DOHH2 (cell line): ENCODE data around the gene TAF1A.
"Not testable (repeated sequence)": the region's sequence is repeated elsewhere in the genome, so short reads cannot be mapped to it uniquely, and the experiment has no call there.

ENCODE experiments used
- H3F3A ChIP-seq: fragments of 200-600 bp; sonication (generic), shearing (Covaris generic); 2 replicates; pipeline ENCODE4 v1.6.0; 2016; ENCODE audit warnings: antibody characterized with exemption, mild to moderate bottlenecking; ENCODE audit not compliant: control insufficient read depth, insufficient read depth
- H3K27ac ChIP-seq: fragments of 200-600 bp; sonication (generic); 2 replicates; pipeline ENCODE4 v1.5.1; 2014; ENCODE audit warnings: low read depth, mild to moderate bottlenecking, low read length, moderate library complexity
- H3K27me3 ChIP-seq: fragments of 200-600 bp; sonication (generic); 2 replicates; pipeline ENCODE4 v1.6.1; 2014; ENCODE audit warnings: mild to moderate bottlenecking, low read length, mixed read lengths; ENCODE audit not compliant: control insufficient read depth
- H3K36me3 ChIP-seq: fragments of 200-600 bp; sonication (generic); 2 replicates; pipeline ENCODE4 v1.6.1; 2014; ENCODE audit warnings: mild to moderate bottlenecking, low read length, moderate library complexity, mixed read lengths; ENCODE audit not compliant: control insufficient read depth
- H3K4me1 ChIP-seq: fragments of 200-600 bp; sonication (generic); 2 replicates; pipeline ENCODE4 v1.6.1; 2014; ENCODE audit warnings: mild to moderate bottlenecking, low read length, mixed read lengths; ENCODE audit not compliant: control insufficient read depth
- H3K4me2 ChIP-seq: fragments of 200-600 bp; sonication (generic); 2 replicates; pipeline ENCODE4 v1.6.0; 2014; ENCODE audit warnings: mild to moderate bottlenecking, low read length, moderate library complexity
- H3K4me3 ChIP-seq: fragments of 200-600 bp; sonication (generic); 2 replicates; pipeline ENCODE4 v1.5.1; 2014; ENCODE audit warnings: mild to moderate bottlenecking, low read length, mixed read lengths
- H3K79me2 ChIP-seq: fragments of 200-600 bp; sonication (generic); 2 replicates; pipeline ENCODE4 v1.6.1; 2014; ENCODE audit warnings: mild to moderate bottlenecking, low read length, mixed read lengths; ENCODE audit not compliant: control insufficient read depth
- H3K9me2 ChIP-seq: fragments of 200-600 bp; sonication (generic); replicated peaks from 2 replicates; pipeline ENCODE4 v1.6.1; 2014; ENCODE audit warnings: mild to moderate bottlenecking, low read length, mixed read lengths; ENCODE audit not compliant: control insufficient read depth
- H3K9me3 ChIP-seq: fragments of 200-600 bp; sonication (generic); 2 replicates; pipeline ENCODE4 v1.6.1; 2014; ENCODE audit warnings: antibody characterized with exemption, low read length, mixed read lengths; ENCODE audit not compliant: control insufficient read depth, insufficient read depth
- H4K20me1 ChIP-seq: fragments of 200-600 bp; sonication (generic); 2 replicates; pipeline ENCODE4 v1.6.0; 2014; ENCODE audit warnings: low read depth, mild to moderate bottlenecking, antibody characterized with exemption, low read length, moderate library complexity; ENCODE audit not compliant: control insufficient read depth, insufficient read depth
- CTCF ChIP-seq: fragments of 200-600 bp; sonication (generic); IDR thresholded peaks from one replicate; pipeline ENCODE4 v1.5.1; 2014; ENCODE audit warnings: antibody characterized with exemption, mild to moderate bottlenecking, low read depth, low read length; ENCODE audit not compliant: poor library complexity, severe bottlenecking
- EZH2phosphoT487 ChIP-seq: fragments of 200-600 bp; sonication (generic); IDR thresholded peaks from 2 replicates; pipeline ENCODE4 v1.6.1; 2017; ENCODE audit warnings: borderline replicate concordance, mild to moderate bottlenecking, antibody characterized with exemption, low read length, moderate library complexity, mixed read lengths

TAF1A gene

GRCh38 chr1:222610728-222611127 is 21.0 kb upstream of the TAF1A start:
- Histone ChIP-seq H3F3A (no peaks in the 10 kb centered on the region), H3K4me1 (no peaks in the 10 kb centered on the region), H3K79me2 (no peaks in the 10 kb centered on the region), H3K9me2 (no peaks in the 10 kb centered on the region), H3K4me2 (no peak overlapping the region), H3K27ac (no peak overlapping the region), H3K36me3 (no peaks in the 10 kb centered on the region), H3K9me3 (no peaks in the 10 kb centered on the region), H4K20me1 (no peaks in the 10 kb centered on the region), H3K4me3 (no peak overlapping the region), H3K27me3 (peaks cover 26% of the 10 kb centered on the region)
- TF ChIP-seq EZH2phosphoT487 (no peak), CTCF (no peak)

- H3K27ac ChIP-seq, H3K79me2 ChIP-seq, H3K9me3 ChIP-seq, H3F3A ChIP-seq, H3K4me3 ChIP-seq, H3K9me2 ChIP-seq, H4K20me1 ChIP-seq, H3K4me1 ChIP-seq, H3K36me3 ChIP-seq, H3K4me2 ChIP-seq: not testable (repeated sequence)
- peaks cover 18% of the 10 kb centered on the region for H3K27me3 ChIP-seq
Measured at GRCh38 chr1:222609111-222609510, 19.4 kb upstream of the TAF1A start.

- TF ChIP-seq CTCF: no peak
- TF ChIP-seq EZH2phosphoT487: no peak
- no peak overlapping the region for H3K27ac ChIP-seq
- H3F3A ChIP-seq: no peaks in the 10 kb centered on the region
Measured at GRCh38 chr1:222606757-222607156, 17.0 kb upstream of the TAF1A start.

GRCh38 chr1:222601257-222601656 is 11.5 kb upstream of the TAF1A start:
- H3K9me2 ChIP-seq: no peaks in the 10 kb centered on the region
- H3K4me1 ChIP-seq: no peaks in the 10 kb centered on the region
- H3K27me3 ChIP-seq: no peaks in the 10 kb centered on the region
- TF ChIP-seq EZH2phosphoT487 (no peak), CTCF (no peak)
- no peak overlapping the region for H3K4me2 ChIP-seq
- H4K20me1 ChIP-seq: no peaks in the 10 kb centered on the region
- H3K9me3 ChIP-seq: no peaks in the 10 kb centered on the region
- H3K79me2 ChIP-seq: no peaks in the 10 kb centered on the region
- H3K36me3 ChIP-seq: no peaks in the 10 kb centered on the region
- no peak overlapping the region for H3K27ac ChIP-seq
- H3K4me3 ChIP-seq: no peak overlapping the region
- H3F3A ChIP-seq: no peaks in the 10 kb centered on the region

More at GRCh38 chr1:222606757-222607156, 17.0 kb upstream of the TAF1A start:
- no peaks in the 10 kb centered on the region for H3K36me3 ChIP-seq
- H3K4me1 ChIP-seq: no peaks in the 10 kb centered on the region
- no peak overlapping the region for H3K4me3 ChIP-seq
- no peaks in the 10 kb centered on the region; the same call in 1 of the 2 replicates for H3K27me3 ChIP-seq
- no peaks in the 10 kb centered on the region for H3K79me2 ChIP-seq
- H3K9me2 ChIP-seq: no peaks in the 10 kb centered on the region
- no peak overlapping the region for H3K4me2 ChIP-seq
- H3K9me3 ChIP-seq: no peaks in the 10 kb centered on the region
- no peaks in the 10 kb centered on the region for H4K20me1 ChIP-seq
